ENCODE measurements around the gene ATXN7. TPM values are rescaled to one million over a fixed set of nuclear protein-coding genes. Genes with fewer than 3 reads are reported as not detected.

ATXN7 gene
- total and polyA plus RNA-seq, 8 donors, result 7.3 to 40.4 (median 25.2) TPM

DNA sequence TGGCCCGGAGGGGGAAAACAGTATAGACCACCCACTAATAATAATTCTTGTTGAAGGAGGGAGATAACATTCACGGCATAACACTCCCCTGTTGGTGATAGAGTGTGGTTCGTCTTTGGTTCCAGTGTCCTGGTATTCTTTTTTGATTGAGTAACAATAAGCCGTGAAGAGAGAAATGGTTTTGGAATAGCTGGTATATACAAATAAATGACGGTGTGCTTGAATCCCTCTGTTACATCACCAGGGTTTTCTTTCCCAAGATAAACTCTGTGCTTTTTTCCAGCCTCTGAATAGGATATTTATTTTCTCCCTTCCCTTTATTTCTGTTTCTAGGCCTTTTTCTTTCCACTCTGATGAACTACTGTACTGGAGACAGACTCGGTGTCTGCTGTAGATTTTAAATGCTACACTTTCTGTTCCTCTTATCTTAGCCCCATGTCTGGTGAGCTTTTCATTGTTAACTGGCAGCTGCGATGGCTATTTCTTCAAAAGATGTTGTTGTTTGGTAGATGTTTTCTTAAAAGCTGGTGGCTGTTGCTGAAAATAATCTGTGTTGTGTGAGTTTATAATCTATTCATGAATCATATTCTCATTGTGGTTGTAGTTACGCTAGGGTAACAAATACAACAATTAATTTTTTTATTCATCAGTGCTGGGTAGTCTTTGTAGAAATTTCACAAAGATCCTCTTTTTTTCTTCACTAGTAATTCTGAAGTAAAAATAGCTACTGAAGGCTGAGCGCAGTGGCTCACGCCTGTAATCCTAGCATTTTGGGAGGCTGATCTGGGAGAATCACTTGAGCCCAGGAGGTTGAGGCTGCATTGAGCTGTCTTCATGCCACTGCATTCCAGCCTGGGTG lies 64.0 kb downstream of the ATXN7 start:
- Histone ChIP-seq H3K27me3 (no peaks in the 10 kb centered on the region), H3K36me3 (no peaks in the 10 kb centered on the region), H3K27ac (peak overlapping the region in 1 of 4 donors; percentile 5), H3K4me3 (no peak overlapping the region), H3K9me3 (no peaks in the 10 kb centered on the region), H3K4me1 (peaks cover 15 to 35% (median 19%) of the 10 kb centered on the region in 3 donors)
- TF ChIP-seq, protein P1, sequence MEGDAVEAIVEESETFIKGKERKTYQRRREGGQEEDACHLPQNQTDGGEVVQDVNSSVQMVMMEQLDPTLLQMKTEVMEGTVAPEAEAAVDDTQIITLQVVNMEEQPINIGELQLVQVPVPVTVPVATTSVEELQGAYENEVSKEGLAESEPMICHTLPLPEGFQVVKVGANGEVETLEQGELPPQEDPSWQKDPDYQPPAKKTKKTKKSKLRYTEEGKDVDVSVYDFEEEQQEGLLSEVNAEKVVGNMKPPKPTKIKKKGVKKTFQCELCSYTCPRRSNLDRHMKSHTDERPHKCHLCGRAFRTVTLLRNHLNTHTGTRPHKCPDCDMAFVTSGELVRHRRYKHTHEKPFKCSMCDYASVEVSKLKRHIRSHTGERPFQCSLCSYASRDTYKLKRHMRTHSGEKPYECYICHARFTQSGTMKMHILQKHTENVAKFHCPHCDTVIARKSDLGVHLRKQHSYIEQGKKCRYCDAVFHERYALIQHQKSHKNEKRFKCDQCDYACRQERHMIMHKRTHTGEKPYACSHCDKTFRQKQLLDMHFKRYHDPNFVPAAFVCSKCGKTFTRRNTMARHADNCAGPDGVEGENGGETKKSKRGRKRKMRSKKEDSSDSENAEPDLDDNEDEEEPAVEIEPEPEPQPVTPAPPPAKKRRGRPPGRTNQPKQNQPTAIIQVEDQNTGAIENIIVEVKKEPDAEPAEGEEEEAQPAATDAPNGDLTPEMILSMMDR (IDR thresholded peaks at IDR 0.05), result no peak
- WGBS, 2 donors, result 55 to 57% methylated on average over 10 of the region's 10 CpGs
- peak in 2 of 4 donors; percentile 17 to 21 for ATAC-seq
- intact Hi-C loops (cut with DNase I), result no loop called here
- DNase-seq, result no peak
- no peak for FAIRE-seq

DNA sequence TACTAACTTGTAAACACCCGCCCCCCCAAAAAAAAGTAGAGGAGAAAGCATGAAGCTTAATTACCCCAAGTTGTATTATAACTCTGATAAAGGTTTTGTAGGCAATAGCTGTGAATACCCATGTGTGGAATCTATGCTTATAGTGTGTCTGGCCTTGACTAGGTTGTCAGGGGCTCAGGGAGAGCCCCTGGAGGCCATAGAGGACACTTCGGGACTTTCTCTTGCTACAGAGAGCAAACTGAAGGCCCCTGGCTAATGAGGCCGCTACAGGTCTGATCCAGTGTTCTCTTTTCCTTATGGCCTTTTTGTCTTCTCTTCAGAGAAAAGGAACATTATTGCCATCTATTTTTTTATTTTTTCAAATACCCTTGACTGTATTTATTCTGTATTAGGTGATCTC lies 67.6 kb downstream of the ATXN7 start:
- FAIRE-seq (no peak), DNase-seq (no peak), ATAC-seq (no peak)
- Histone ChIP-seq H3K27me3 (no peaks in the 10 kb centered on the region), H3K4me1 (peaks cover 21 to 52% (median 30%) of the 10 kb centered on the region in 3 donors), H3K27ac (peak overlapping the region in 1 of 4 donors; percentile 20), H3K4me3 (no peak overlapping the region), H3K9me3 (no peaks in the 10 kb centered on the region), H3K36me3 (no peaks in the 10 kb centered on the region)
- TF ChIP-seq, protein P1 (IDR thresholded peaks at IDR 0.05), result no peak
- intact Hi-C loops (cut with DNase I), result no loop called here
- WGBS, 2 donors, result 76 to 82% methylated on average over 3 of the region's 3 CpGs

DNA sequence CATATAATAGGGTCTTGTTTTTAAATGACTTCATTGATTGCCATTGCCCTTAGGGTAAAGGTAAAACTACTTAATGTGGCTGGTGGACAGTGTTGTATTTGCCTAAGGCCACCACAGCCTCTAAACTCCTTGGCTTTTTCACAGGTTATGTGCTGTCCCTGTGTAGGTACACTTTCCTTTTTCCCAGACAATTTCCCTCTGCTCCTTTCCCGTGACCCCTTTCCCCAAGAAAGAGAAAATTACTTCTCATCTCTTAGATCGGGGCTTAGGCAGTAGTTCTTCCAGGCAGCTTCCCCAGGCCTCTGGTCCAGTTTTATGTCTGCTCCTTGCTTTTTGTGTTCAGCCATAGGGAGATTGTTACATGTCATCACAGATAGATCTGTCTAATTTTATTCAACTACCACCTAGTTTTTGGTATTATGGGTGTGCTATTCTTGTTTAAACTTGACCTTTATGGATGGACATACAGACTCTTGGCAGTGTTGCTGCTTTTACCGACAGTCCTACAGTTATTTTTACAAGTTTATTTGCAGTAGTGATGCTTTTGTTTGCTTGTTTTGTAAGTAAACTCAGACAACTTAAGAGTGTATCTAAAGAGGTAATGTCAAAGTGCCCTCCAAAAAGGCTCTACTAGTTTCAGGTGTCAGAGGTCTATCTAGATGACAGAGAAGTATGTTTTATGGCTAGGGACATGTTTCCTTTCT lies 69.0 kb downstream of the ATXN7 start:
- intact Hi-C loops (cut with DNase I), result no loop called here
- TF ChIP-seq, protein P1 (IDR thresholded peaks at IDR 0.05), result no peak
- Histone ChIP-seq H3K36me3 (no peaks in the 10 kb centered on the region), H3K4me3 (no peak overlapping the region), H3K27ac (peak overlapping the region in 2 of 4 donors; percentile 30 to 38), H3K27me3 (no peaks in the 10 kb centered on the region), H3K4me1 (peaks cover 32 to 60% (median 44%) of the 10 kb centered on the region in 3 donors), H3K9me3 (no peaks in the 10 kb centered on the region)
- 31 to 46% methylated on average over 3 of the region's 3 CpGs for WGBS, 2 donors
- FAIRE-seq (no peak), DNase-seq (no peak), ATAC-seq (peak in 3 of 4 donors; percentile 11 to 17 (median 14))

DNA sequence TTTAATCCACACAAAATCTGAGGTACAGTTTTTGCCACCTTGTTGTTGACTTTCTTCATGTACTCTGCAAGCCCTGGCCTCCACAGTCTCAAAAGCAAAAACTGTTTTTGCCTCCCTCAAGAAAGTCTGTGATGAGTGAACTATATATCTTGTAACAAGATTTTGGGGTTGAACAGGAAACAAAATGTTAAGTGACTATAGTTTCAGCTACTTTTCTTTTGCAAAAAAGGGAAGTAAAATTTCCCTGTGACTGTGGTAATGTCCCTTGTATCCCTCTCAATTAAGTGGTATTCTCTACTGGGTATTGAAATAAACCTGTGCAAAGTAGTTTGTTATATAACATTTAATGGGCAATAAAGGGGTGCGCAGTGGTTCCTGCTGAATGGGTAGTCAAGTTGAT lies 69.8 kb downstream of the ATXN7 start:
- H3K9me3 ChIP-seq, result no peaks in the 10 kb centered on the region
- DNase-seq (no peak), FAIRE-seq (no peak), ATAC-seq (peak in 1 of 4 donors; percentile 10)
- H3K4me3 ChIP-seq, result no peak overlapping the region
- intact Hi-C loops (cut with DNase I), result no loop called here
- H3K36me3 ChIP-seq, result no peaks in the 10 kb centered on the region
- TF ChIP-seq, protein P1 (IDR thresholded peaks at IDR 0.05), result no peak
- peaks cover 29 to 65% (median 49%) of the 10 kb centered on the region in 3 donors for H3K4me1 ChIP-seq
- no peaks in the 10 kb centered on the region for H3K27me3 ChIP-seq
- H3K27ac ChIP-seq, result peak overlapping the region in 2 of 4 donors; percentile 25 to 30
- WGBS, 2 donors, result 90 to 96% methylated on average over 1 of the region's 1 CpG
